HCT116 (cell line): ENCODE data around the gene PCDHGB3. TPM values are rescaled to one million over a fixed set of nuclear protein-coding genes. Genes with fewer than 3 reads are reported as not detected.

ENCODE experiments used
- ATAC-seq: fragments of 200-7000 bp; cut with Tn5 transposase; 2 replicates; pipeline ENCODE4 v1.9.1; 2020; ENCODE audit warnings: mild to moderate bottlenecking, moderate library complexity
- BruUV-seq: library from RNA; stranded (reverse); fragments of 400-500 nt; replicated peaks from 2 replicates; lab custom pipeline; 2021; lab: Mats Ljungman, UMichigan
- CTCF ChIA-PET: fragments of 300-600 bp; sonication (Branson Sonifier 250); formaldehyde crosslinking; loops from one replicate; lab custom pipeline; 2021; ENCODE audit warnings: antibody characterized with exemption; lab: Charles Lee
- POLR2A ChIA-PET: fragments of 300-600, 350-600 bp; sonication (Branson Sonifier 250); formaldehyde crosslinking; loops from one replicate; lab custom pipeline; 2021; ENCODE audit warnings: antibody characterized with exemption; lab: Charles Lee
- RAD21 ChIA-PET, 2 experiments: fragments of 300-600 bp; sonication (Branson Sonifier 250); formaldehyde crosslinking; loops; one replicate each; lab custom pipeline; 2023; ENCODE audit warnings: low total read pairs in 2 of 2; ENCODE audit not compliant: uncharacterized antibody in 2 of 2, unreplicated experiment in 2 of 2, low non-redundant PET in 1 of 2; lab: Charles Lee
- DNase-seq: peaks from one replicate; pipeline ENCODE4 v3.0.0-alpha.2; 2010; ENCODE audit warnings: low read depth, low spot score
- H2AFZ ChIP-seq: fragments of 200-600 bp; shearing (Covaris generic), sonication (generic); 2 replicates; pipeline ENCODE4 v1.6.1; 2017; ENCODE audit warnings: low read depth, mixed run types, mixed read lengths, antibody characterized with exemption, low read length; ENCODE audit not compliant: poor library complexity, severe bottlenecking
- H3K27ac ChIP-seq: 2 replicates; pipeline ENCODE4 v1.5.1; 2012; ENCODE audit warnings: low read depth, low read length
- H3K27me3 ChIP-seq: fragments of 200-600 bp; sonication (generic); 2 replicates; pipeline ENCODE4 v1.6.1; 2016; ENCODE audit warnings: mixed run types, low read length, mixed read lengths; ENCODE audit not compliant: insufficient read depth
- H3K36me3 ChIP-seq, 2 experiments: fragments of 200-500 bp in 1 of 2; fragments of 200-600 bp in 1 of 2; sonication (Bioruptor generic) in 1 of 2; sonication (generic) in 1 of 2; 2 replicates each; pipeline versions ENCODE4 v1.5.1 to v1.6.1; 2014 to 2016; ENCODE audit warnings: low read length in 2 of 2, inconsistent platforms in 1 of 2, mixed read lengths in 1 of 2, mixed run types in 1 of 2; ENCODE audit not compliant: insufficient read depth in 2 of 2, control insufficient read depth in 1 of 2
- H3K4me1 ChIP-seq, 2 experiments: fragments of 200-600 bp in 1 of 2; sonication (generic) in 1 of 2; 2 replicates each; pipeline versions ENCODE4 v1.5.1 to v1.6.1; 2012 to 2017; ENCODE audit warnings: low read length in 2 of 2, inconsistent platforms in 1 of 2, mild to moderate bottlenecking in 1 of 2, mixed read lengths in 1 of 2, mixed run types in 1 of 2, moderate library complexity in 1 of 2; ENCODE audit not compliant: insufficient read depth in 2 of 2, control insufficient read depth in 1 of 2
- H3K4me2 ChIP-seq: fragments of 200-600 bp; sonication (generic); 2 replicates; pipeline ENCODE4 v1.6.1; 2017; ENCODE audit warnings: mixed run types, low read length, mixed read lengths
- H3K4me3 ChIP-seq, 2 experiments: fragments of 200-600 bp in 1 of 2; sonication (generic) in 1 of 2; replicated peaks in 1 of 2; 2 replicates each; pipeline ENCODE4 v1.5.1; 2011 to 2016; ENCODE audit warnings: low read length in 2 of 2, control low read depth in 1 of 2, low read depth in 1 of 2, mild to moderate bottlenecking in 1 of 2, mixed read lengths in 1 of 2, mixed run types in 1 of 2
- H3K79me2 ChIP-seq: fragments of 200-600 bp; sonication (generic); 2 replicates; pipeline ENCODE4 v1.6.1; 2017; ENCODE audit warnings: mild to moderate bottlenecking, mixed run types, low read length, moderate library complexity, mixed read lengths; ENCODE audit not compliant: insufficient read depth
- H3K9ac ChIP-seq: fragments of 200-600 bp; sonication (generic); 2 replicates; pipeline ENCODE4 v1.6.1; 2016; ENCODE audit warnings: low read length, mixed read lengths
- H3K9me2 ChIP-seq: fragments of 200-600 bp; sonication (generic), shearing (Covaris generic); 2 replicates; pipeline ENCODE4 v1.6.1; 2017; ENCODE audit warnings: mixed run types, mild to moderate bottlenecking, moderate library complexity; ENCODE audit not compliant: insufficient read depth
- H3K9me3 ChIP-seq, 2 experiments: fragments of 200-500 bp in 1 of 2; fragments of 200-600 bp in 1 of 2; sonication (Bioruptor generic) in 1 of 2; sonication (generic) in 1 of 2; 2 replicates each; pipeline ENCODE4 v1.6.1; 2014 to 2017; ENCODE audit warnings: low read length in 2 of 2, mixed read lengths in 2 of 2, inconsistent platforms in 1 of 2, low read depth in 1 of 2, mild to moderate bottlenecking in 1 of 2, mixed run types in 1 of 2, moderate library complexity in 1 of 2; ENCODE audit not compliant: control insufficient read depth in 1 of 2, insufficient read depth in 1 of 2
- H4K20me1 ChIP-seq: fragments of 200-600 bp; sonication (generic), shearing (Covaris generic); 2 replicates; pipeline ENCODE4 v1.6.1; 2017; ENCODE audit warnings: mixed run types, mild to moderate bottlenecking, moderate library complexity; ENCODE audit not compliant: insufficient read depth
- CBX3 ChIP-seq: IDR thresholded peaks from 2 replicates; pipeline ENCODE4 v1.6.1; 2012; ENCODE audit warnings: low read depth
- CEBPB ChIP-seq: IDR thresholded peaks from 2 replicates; pipeline ENCODE4 v1.6.1; 2012; ENCODE audit warnings: low read depth
- CTCF ChIP-seq, 3 experiments: fragments of 200-600 bp in 1 of 3; sonication (generic) in 1 of 3; IDR thresholded peaks in 2 of 3; conservative IDR thresholded peaks in 1 of 3; 2 replicates each; pipeline ENCODE4 v1.5.1; 2012 to 2017; ENCODE audit warnings: low read depth in 2 of 3, low read length in 2 of 3, antibody characterized with exemption in 1 of 3, borderline replicate concordance in 1 of 3, control low read depth in 1 of 3, mild to moderate bottlenecking in 1 of 3, mixed read lengths in 1 of 3, mixed run types in 1 of 3, moderate library complexity in 1 of 3; ENCODE audit not compliant: insufficient read depth in 1 of 3
- EGR1 ChIP-seq: IDR thresholded peaks from 2 replicates; pipeline ENCODE4 v1.6.1; 2012; ENCODE audit warnings: low read depth
- ELF1 ChIP-seq: IDR thresholded peaks from 2 replicates; pipeline ENCODE4 v1.6.1; 2012; ENCODE audit warnings: low read depth, borderline replicate concordance
- FOSL1 ChIP-seq: IDR thresholded peaks from 2 replicates; pipeline ENCODE4 v1.6.1; 2012; ENCODE audit warnings: low read depth
- POLR2A ChIP-seq: IDR thresholded peaks from 2 replicates; pipeline ENCODE4 v1.7.0; 2011; ENCODE audit warnings: borderline replicate concordance; ENCODE audit not compliant: insufficient read depth, insufficient read length; ENCODE audit errors: extremely low read depth
- POLR2AphosphoS5 ChIP-seq: IDR thresholded peaks from 2 replicates; pipeline ENCODE4 v1.6.1; 2011; ENCODE audit warnings: mild to moderate bottlenecking, low read depth, low read length, moderate library complexity
- RAD21 ChIP-seq: IDR thresholded peaks from 2 replicates; pipeline ENCODE4 v1.6.1; 2012; ENCODE audit warnings: low read depth, mild to moderate bottlenecking
- SRF ChIP-seq: IDR thresholded peaks from 2 replicates; pipeline ENCODE4 v1.6.1; 2012; ENCODE audit warnings: low read depth
- YY1 ChIP-seq: IDR thresholded peaks from 2 replicates; pipeline ENCODE4 v1.6.1; 2011; ENCODE audit warnings: low read length, low read depth, moderate library complexity, mild to moderate bottlenecking; ENCODE audit not compliant: insufficient replicate concordance; ENCODE audit errors: extremely low read depth
- ZBTB33 ChIP-seq: IDR thresholded peaks from 2 replicates; pipeline ENCODE4 v1.6.1; 2011; ENCODE audit warnings: mild to moderate bottlenecking, low read length, moderate library complexity; ENCODE audit not compliant: insufficient replicate concordance; ENCODE audit errors: extremely low read depth
- ZFX ChIP-seq: fragments of 450-650 bp; IDR thresholded peaks from 2 replicates; pipeline ENCODE4 v1.6.1; 2017
- ZNF274 ChIP-seq: fragments of 200-500 bp; sonication (Bioruptor generic); IDR thresholded peaks from 2 replicates; pipeline ENCODE4 v1.6.1; 2014; ENCODE audit warnings: mild to moderate bottlenecking, low read depth, low read length, inconsistent platforms
- intact Hi-C: fragments of 100-400 bp; cut with micrococcal nuclease; formaldehyde crosslinking; loops from 2 replicates; pipeline ENCODE4 v1.10.0; 2022
- total RNA-seq: library from RNA; stranded (reverse); gene quantifications from one replicate; pipeline ENCODE4 v1.2.1, GENCODE V29; 2021; ENCODE audit not compliant: unreplicated experiment

PCDHGB3 gene
- total RNA-seq, 1 experiment from 2014 or later: 0.10 TPM

- Histone ChIP-seq H2AFZ (no peak overlapping the region), H3K4me3 (no peak overlapping the region), H3K36me3 (no peaks in the 10 kb centered on the region), H3K27me3 (no peaks in the 10 kb centered on the region), H3K9me2 (no peaks in the 10 kb centered on the region), H4K20me1 (no peaks in the 10 kb centered on the region), H3K27ac (no peak overlapping the region), H3K79me2 (no peaks in the 10 kb centered on the region), H3K9ac (no peak overlapping the region), H3K9me3 (no peaks in the 10 kb centered on the region; a peak in 1 of 4 replicates), H3K4me2 (no peak overlapping the region), H3K4me1 (no peaks in the 10 kb centered on the region)
- no peak for TF ChIP-seq ZBTB33
- no peak for TF ChIP-seq SRF
- TF ChIP-seq RAD21: no peak
- TF ChIP-seq POLR2AphosphoS5: no peak
- no peak for TF ChIP-seq CBX3
- no peak for TF ChIP-seq FOSL1
- TF ChIP-seq YY1: no peak
- no peak for TF ChIP-seq ELF1
- no peak for TF ChIP-seq ZNF274
- no peak for TF ChIP-seq EGR1
- no peak for TF ChIP-seq CEBPB
- no peak for TF ChIP-seq POLR2A
- no peak for TF ChIP-seq ZFX
- TF ChIP-seq CTCF (IDR thresholded peaks at IDR 0.05 in 2 of 3, conservative IDR thresholded peaks at IDR 0.05 in 1 of 3; ENCODE audit: borderline replicate concordance in 1 of 3, insufficient read depth in 1 of 3, low read depth in 2 of 3, low read length in 2 of 3): no peak
- ATAC-seq: no peak
- ChIA-PET POLR2A (no interaction called here), RAD21 (no interaction called here), CTCF (interaction anchor here (0.7 kb wide), 1 partner anchor 83 kb away, joined by 3 read pairs; the partner anchor contains the start of gene TAF7)
- intact Hi-C loops: no loop called here
- no peak for DNase-seq
- BruUV-seq: no TSS peak
These were observed 33.3 kb downstream of the PCDHGB3 start for GRCh38 chr5:141403387-141403786.
